OCI-LY1 (cell line): ENCODE results near the gene CEP131.

Source experiments
- H2AFZ ChIP-seq: fragments of 200-600 bp; sonication (generic), shearing (Covaris generic); 2 replicates; pipeline ENCODE4 v1.6.0; 2014; ENCODE audit warnings: antibody characterized with exemption, mild to moderate bottlenecking, low read length
- H3F3A ChIP-seq: fragments of 200-600 bp; sonication (generic), shearing (Covaris generic); 2 replicates; pipeline ENCODE4 v1.6.0; 2014; ENCODE audit warnings: mild to moderate bottlenecking, antibody characterized with exemption, low read length, moderate library complexity; ENCODE audit not compliant: insufficient read depth
- H3K27ac ChIP-seq: fragments of 200-600 bp; sonication (generic); 2 replicates; pipeline ENCODE4 v1.5.1; 2014; ENCODE audit warnings: low read length, mixed run types, mild to moderate bottlenecking, low read depth; ENCODE audit not compliant: poor library complexity, severe bottlenecking
- H3K27me3 ChIP-seq: fragments of 200-600 bp; sonication (generic); 2 replicates; pipeline ENCODE4 v1.6.0; 2014; ENCODE audit warnings: antibody characterized with exemption, mild to moderate bottlenecking, low read length, moderate library complexity; ENCODE audit not compliant: insufficient read depth
- H3K36me3 ChIP-seq: fragments of 200-600 bp; sonication (generic); 2 replicates; pipeline ENCODE4 v1.6.1; 2014; ENCODE audit warnings: mild to moderate bottlenecking, antibody characterized with exemption, low read length, moderate library complexity, mixed read lengths; ENCODE audit not compliant: insufficient read depth
- H3K4me1 ChIP-seq: fragments of 200-600 bp; sonication (generic); 2 replicates; pipeline ENCODE4 v1.5.1; 2014; ENCODE audit warnings: mild to moderate bottlenecking, low read length, moderate library complexity; ENCODE audit not compliant: insufficient read depth, severe bottlenecking
- H3K4me2 ChIP-seq: fragments of 200-600 bp; sonication (generic), shearing (Covaris generic); 2 replicates; pipeline ENCODE4 v1.6.1; 2014; ENCODE audit warnings: low read length
- H3K4me3 ChIP-seq: fragments of 200-600 bp; sonication (generic); 2 replicates; pipeline ENCODE4 v1.5.1; 2014; ENCODE audit warnings: low read length, low read depth, mild to moderate bottlenecking, mixed read lengths; ENCODE audit not compliant: poor library complexity, severe bottlenecking
- H3K79me2 ChIP-seq: fragments of 200-600 bp; shearing (Covaris generic); 2 replicates; pipeline ENCODE4 v1.6.1; 2016; ENCODE audit warnings: mixed run types, low read length, mixed read lengths; ENCODE audit not compliant: insufficient read depth
- H3K9ac ChIP-seq: fragments of 200-600 bp; sonication (generic), shearing (Covaris generic); 2 replicates; pipeline ENCODE4 v1.6.1; 2014; ENCODE audit warnings: mild to moderate bottlenecking, low read length, mixed read lengths
- H3K9me2 ChIP-seq: fragments of 200-600 bp; sonication (generic), shearing (Covaris generic); 2 replicates; pipeline ENCODE4 v1.6.1; 2014; ENCODE audit warnings: low read depth, mild to moderate bottlenecking, low read length, mixed read lengths
- H3K9me3 ChIP-seq: fragments of 200-600 bp; shearing (Covaris generic); 2 replicates; pipeline ENCODE4 v1.6.1; 2014; ENCODE audit warnings: low read length, mixed read lengths
- H4K20me1 ChIP-seq: fragments of 200-600 bp; sonication (generic), shearing (Covaris generic); 2 replicates; pipeline ENCODE4 v1.6.0; 2016; ENCODE audit warnings: mild to moderate bottlenecking, low read length; ENCODE audit not compliant: insufficient read depth
- CTCF ChIP-seq: fragments of 200-600 bp; sonication (generic), shearing (Covaris generic); IDR thresholded peaks from 2 replicates; pipeline ENCODE4 v1.5.1; 2017; ENCODE audit warnings: mild to moderate bottlenecking, antibody characterized with exemption, low read length, moderate library complexity, mixed read lengths
- EZH2 ChIP-seq: fragments of 200-600 bp; sonication (generic), shearing (Covaris generic); IDR thresholded peaks from 2 replicates; pipeline ENCODE4 v1.8.0; 2017; ENCODE audit warnings: borderline replicate concordance, mixed run types, mild to moderate bottlenecking, antibody characterized with exemption, low read length, moderate library complexity, mixed read lengths

The CEP131 gene

DNA sequence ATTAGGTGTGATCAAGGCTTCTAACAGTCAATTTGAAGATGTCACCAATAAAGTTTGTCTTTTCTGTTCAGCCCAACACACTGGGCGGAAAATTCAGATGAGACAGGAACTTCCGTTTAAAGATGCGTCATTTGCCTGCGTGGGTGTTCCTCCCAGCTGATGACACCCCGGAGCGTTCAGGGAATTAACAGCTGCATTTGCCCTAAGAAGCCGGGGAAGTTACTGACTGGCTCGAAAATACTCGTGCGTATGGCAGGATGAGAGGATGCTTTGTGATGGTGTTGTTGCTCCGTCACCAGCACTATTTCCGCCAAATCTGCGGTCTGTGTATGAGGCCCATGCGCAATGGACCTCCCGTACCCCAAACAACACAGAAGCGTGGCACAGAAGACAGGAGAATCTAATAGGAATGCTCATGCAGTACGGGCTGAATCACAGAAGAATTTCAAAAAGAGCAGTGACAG lies 69.4 kb downstream of the CEP131 start:
- TF ChIP-seq CTCF (no peak), EZH2 (no peak)
- Histone ChIP-seq H3K79me2 (no peaks in the 10 kb centered on the region), H3K4me1 (peaks cover 8% of the 10 kb centered on the region), H3F3A (no peaks in the 10 kb centered on the region), H3K36me3 (no peaks in the 10 kb centered on the region), H3K27me3 (peaks cover 2% of the 10 kb centered on the region), H3K9me2 (no peaks in the 10 kb centered on the region), H4K20me1 (no peaks in the 10 kb centered on the region), H3K9me3 (no peaks in the 10 kb centered on the region), H3K27ac (no peak overlapping the region), H2AFZ (peak overlapping the region; percentile 40; the same call in 1 of the 2 replicates), H3K4me3 (peak overlapping the region; percentile 37), H3K9ac (no peak overlapping the region), H3K4me2 (peak overlapping the region; percentile 72)

DNA sequence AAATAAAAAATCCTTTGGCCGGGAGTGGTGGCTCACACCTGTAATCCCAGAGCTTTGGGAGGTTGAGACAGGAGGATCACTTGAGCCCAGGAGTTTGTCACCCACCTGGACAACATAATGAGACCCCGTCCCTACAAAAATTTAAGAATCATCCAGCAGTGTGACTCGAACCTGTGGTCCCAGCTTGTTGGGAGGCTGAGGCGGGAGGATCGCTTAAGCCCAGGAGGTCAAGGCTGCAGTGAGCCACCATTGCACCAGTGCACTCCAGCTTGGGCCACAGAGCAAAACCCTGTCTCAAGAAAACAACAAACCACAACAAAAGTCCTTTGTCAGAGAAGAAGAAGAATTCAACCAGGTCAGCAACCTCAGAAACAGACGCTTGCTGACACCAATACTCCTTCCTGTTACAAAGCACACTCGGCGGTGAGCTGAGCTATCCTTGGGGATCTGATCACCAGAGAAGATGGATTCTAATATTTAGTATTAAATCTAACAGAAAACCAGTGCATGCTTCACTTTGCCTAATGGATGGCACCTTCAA lies 70.4 kb downstream of the CEP131 start:
- Histone ChIP-seq H3K27me3 (peaks cover 4% of the 10 kb centered on the region), H2AFZ (no peak overlapping the region), H3K9me2 (no peaks in the 10 kb centered on the region), H3K9me3 (no peaks in the 10 kb centered on the region), H3F3A (no peaks in the 10 kb centered on the region), H3K36me3 (no peaks in the 10 kb centered on the region), H3K9ac (no peak overlapping the region), H3K4me3 (no peak overlapping the region), H3K4me1 (peaks cover 8% of the 10 kb centered on the region), H3K79me2 (no peaks in the 10 kb centered on the region), H3K4me2 (no peak overlapping the region), H4K20me1 (no peaks in the 10 kb centered on the region), H3K27ac (no peak overlapping the region)
- TF ChIP-seq EZH2, result no peak
- no peak for TF ChIP-seq CTCF

DNA sequence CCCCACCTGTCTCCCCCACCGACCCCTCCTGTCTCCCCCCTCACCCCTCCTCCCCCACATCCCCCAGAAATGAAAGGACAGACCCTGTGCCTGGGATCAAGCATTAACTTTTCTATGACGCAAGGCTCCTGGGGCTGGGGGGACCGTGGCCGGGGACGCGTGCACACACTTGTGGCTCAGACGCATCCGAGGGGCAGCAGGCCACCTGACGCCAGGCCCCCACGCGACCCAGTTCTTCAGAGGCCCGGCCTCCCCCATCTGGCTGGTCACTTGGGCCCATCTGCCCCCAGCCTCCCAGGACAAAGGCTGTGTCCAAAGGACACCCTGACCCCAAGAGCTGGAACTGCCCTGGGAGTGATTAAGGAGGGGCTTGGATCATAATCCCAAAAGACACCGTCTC lies 71.5 kb downstream of the CEP131 start:
- TF ChIP-seq CTCF, result no peak
- no peak for TF ChIP-seq EZH2
- no peak overlapping the region for H3K4me3 ChIP-seq
- no peaks in the 10 kb centered on the region for H3K9me2 ChIP-seq
- H3K4me1 ChIP-seq, result peaks cover 8% of the 10 kb centered on the region
- H3K4me2 ChIP-seq, result no peak overlapping the region
- no peak overlapping the region for H3K27ac ChIP-seq
- no peaks in the 10 kb centered on the region for H3K79me2 ChIP-seq
- H3K9me3 ChIP-seq, result no peaks in the 10 kb centered on the region
- peaks cover 4% of the 10 kb centered on the region; the same call in 1 of the 2 replicates for H3K27me3 ChIP-seq
- no peaks in the 10 kb centered on the region for H3F3A ChIP-seq
- no peak overlapping the region for H2AFZ ChIP-seq
- H4K20me1 ChIP-seq, result no peaks in the 10 kb centered on the region
- no peak overlapping the region for H3K9ac ChIP-seq
- H3K36me3 ChIP-seq, result no peaks in the 10 kb centered on the region
